ENCODE data around the gene PRAC1.
A peak's percentile ranks its signal among the peaks of the same experiment; 100 is the strongest.

PRAC1 gene

DNA sequence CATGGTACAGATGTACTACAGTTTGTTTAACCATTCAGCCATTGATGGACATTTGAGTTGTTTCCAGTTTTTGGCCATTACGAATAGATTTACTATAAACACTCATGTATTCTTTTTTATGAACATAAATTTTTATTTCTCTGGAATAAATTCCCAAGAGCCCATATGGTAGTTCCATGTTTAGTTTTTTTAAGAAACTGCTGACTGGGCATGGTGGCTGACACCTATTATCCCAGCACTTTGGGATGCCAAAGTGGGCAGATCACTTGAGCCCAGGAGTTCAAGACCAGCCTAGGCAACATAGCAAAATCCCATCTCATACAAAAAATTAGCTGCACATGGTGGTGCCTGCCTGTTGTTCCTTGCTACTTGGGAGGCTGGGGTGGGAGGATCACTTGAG, 30.3 kb downstream of the PRAC1 start:
- DNase-seq: no peak

DNA sequence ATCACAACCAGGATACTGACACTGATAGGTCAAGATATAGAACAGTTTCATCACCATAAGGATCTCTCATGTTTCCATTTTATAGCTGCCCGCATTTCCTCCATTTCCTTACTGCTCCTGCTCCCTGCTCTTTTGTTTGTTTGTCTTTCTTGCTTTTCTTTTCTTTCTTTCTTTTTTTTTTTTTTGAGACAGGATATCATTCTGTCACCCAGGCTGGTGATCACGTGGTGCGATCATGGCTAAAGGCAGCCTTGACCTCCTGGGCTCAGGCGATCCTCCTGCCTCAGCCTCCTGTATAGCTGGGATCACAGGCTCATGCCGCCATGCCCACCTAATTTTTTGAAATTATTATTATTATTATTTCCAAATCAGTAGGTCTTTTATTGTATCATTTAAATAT, 31.7 kb downstream of the PRAC1 start:
- DNase-seq: no peak

DNA sequence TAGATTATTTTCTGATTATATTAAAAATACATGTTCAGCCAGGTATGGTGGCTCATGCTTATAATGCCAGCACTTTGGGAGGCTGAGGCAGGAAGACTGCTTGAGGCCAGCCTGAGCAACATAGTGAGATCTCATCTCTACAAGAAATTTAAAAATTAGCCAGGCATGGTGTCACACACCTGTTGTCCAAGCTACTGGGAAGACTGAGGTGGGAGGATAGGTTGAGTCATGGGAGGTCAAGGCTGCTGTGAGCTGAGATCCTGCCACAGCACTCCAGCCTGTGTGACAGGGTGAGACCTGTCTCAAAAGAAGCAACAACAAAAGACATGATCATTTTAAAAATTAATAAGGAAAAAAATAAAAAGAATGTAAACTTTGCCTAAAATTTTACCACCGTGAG, 40.7 kb downstream of the PRAC1 start:
- no peak for DNase-seq

DNA sequence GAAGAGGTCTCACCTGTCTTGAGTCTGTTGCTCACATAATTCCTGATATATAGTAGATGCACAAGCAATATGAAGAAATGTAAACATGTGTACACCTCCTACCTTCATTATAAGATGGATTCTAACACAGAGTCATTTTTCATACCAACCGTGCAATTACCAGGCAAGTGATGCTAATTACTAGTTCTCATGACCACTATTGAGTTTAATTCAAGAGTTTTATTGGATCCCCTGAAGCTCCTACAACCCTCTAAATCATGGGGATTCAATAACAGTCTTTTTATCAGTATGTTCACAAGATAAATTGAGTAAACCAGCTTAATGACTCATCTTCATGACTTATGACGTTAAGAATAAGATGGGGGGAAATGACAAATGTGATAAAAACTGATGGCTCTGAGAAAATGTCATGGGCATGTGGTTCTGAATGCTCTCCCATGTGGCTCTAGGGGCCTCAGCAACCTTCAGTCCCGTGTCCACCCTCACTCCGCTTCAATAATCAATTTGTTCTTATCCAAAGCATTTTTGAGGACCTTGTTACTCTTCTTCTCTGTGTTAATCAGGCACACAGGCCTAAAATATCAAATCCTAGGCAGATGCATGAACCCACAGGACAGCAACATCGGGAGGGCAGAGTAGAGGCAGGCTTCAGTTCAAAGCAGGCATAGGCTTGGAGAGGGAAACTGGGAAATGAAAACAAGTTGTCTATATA, 42.8 kb downstream of the PRAC1 start:
- DNase-seq: no peak

DNA sequence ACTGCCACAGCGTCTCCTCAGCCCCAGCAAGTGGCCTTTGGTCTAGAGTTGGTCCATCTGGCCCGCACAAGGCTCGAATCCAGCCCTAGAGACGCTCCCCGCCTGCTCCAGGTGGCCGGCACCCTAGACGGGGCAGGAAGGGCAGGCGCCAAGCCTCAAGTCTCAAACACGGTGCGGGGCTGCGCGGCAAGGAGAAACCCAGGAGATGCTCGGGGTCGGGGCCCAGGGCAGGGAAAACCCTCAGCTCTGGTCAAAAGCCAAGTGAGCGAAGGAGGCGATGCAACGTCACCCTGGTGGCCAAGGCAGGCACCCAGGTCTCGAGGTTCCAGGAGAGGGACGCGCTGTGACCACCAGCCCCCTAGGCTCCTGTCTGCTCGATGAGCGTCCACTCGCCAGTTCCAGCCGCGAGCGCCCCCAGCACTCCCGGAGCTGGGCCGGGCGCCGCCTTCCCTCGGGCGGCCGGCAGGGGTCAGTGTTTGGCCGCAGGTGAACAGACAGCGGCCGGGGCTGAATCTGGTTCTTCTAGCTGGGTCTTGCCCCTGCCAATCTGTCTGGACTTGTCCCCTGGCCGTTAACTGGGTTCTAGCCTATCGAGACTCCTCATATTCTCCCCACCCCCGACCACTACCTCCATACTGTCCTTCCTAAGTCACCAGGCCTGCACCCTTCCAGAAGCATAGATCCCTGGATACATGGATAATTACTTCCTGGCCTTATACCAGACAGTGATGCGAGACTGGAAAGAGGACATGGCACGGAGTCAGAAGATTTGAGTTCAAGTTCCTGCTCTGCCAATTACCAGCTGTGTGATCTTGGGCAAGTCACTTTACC, 44.0 kb downstream of the PRAC1 start:
- DNase-seq: peak; percentile 72

DNA sequence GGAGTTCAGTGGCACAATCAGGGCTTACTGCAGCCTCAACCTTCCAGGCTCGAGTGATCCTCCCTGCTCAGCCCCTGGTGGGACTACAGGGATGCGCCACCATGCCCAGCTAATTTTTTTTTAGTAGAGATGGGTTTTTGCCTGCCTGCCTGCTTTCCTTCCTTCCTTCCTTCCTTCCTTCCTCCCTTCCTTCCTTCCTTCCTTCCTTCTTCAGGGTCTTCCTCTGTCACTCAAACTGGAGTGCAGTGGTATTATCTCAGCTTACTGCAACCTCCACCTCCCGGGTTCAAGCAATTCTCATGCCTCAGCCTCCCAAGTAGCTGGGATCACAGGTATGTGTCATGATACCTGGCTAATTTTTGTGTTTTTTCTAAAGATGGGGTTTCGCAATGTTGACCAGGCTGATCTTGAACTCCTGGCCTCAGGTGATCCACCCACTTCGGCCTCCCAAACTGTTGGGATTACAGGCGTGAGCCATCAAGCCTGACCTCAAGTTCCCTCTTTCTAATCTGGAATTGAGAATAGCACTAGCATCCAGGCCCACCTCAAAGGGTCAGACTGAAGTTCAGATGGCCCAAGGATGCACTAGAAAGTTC, 45.3 kb downstream of the PRAC1 start:
- no peak for DNase-seq

DNA sequence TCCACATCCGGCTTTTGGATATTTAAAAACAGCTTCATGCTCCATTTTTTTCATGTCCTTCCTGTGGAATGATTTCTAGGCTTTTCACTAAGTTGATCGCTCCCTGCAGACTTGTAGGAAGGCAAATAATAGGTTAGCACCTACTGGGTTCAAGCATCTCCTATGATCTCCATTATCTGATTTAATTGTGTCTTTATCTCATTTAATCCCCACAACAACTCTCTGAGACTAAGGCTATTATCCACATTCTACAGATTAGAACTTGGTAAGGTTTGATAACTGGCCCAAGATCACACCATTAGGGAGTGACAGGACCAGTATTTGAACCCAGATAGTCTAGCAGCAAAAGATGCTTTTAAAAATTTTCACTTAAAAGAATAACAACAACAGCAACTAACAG, 50.0 kb downstream of the PRAC1 start:
- DNase-seq: no peak

Measured in CD4-positive, alpha-beta T cell treated with Interleukin-6 for 4 hours (primary cell).